Activated CD8-positive, alpha-beta T cell treated with anti-CD3 and anti-CD28 coated beads, Interleukin-2, amount 10 ng/mL, durations not matched to agents 7 days and 5 days (primary cell): ENCODE results near the gene OR1J1. TPM values are rescaled to one million over a fixed set of nuclear protein-coding genes. Genes with fewer than 3 reads are reported as not detected.

Experiments used
- ATAC-seq: fragments of 150-1000 bp; cut with Tn5 transposase; one replicate; pipeline ENCODE4 v1.10.0; 2021; ENCODE audit warnings: moderate library complexity
- CTCF ChIA-PET: fragments of 350-600 bp; sonication (Branson Sonifier 250); formaldehyde crosslinking; loops from one replicate; lab custom pipeline; 2021; ENCODE audit warnings: antibody characterized with exemption; lab: Charles Lee
- POLR2A ChIA-PET: fragments of 350-600 bp; sonication (Branson Sonifier 250); formaldehyde crosslinking; loops from one replicate; lab custom pipeline; 2021; ENCODE audit warnings: antibody characterized with exemption; lab: Charles Lee
- DNase-seq: peaks from one replicate; pipeline ENCODE4 v3.0.0-alpha.2; 2020
- H3K27ac Mint-ChIP-seq: one replicate; pipeline ENCODE4 v1.8.0; 2021; ENCODE audit warnings: mild to moderate bottlenecking, mixed read lengths
- H3K27me3 Mint-ChIP-seq: one replicate; pipeline ENCODE4 v1.8.0; 2021; ENCODE audit warnings: low read depth, mixed read lengths
- H3K36me3 Mint-ChIP-seq: one replicate; pipeline ENCODE4 v1.8.0; 2021; ENCODE audit warnings: low read depth, mixed read lengths
- H3K4me1 Mint-ChIP-seq: one replicate; pipeline ENCODE4 v1.8.0; 2021; ENCODE audit warnings: low read depth, mixed read lengths
- H3K4me3 Mint-ChIP-seq: one replicate; pipeline ENCODE4 v1.8.0; 2021; ENCODE audit warnings: mild to moderate bottlenecking, mixed read lengths
- H3K9me3 Mint-ChIP-seq: one replicate; pipeline ENCODE4 v1.8.0; 2022; ENCODE audit warnings: mixed read lengths; ENCODE audit not compliant: insufficient read depth
- total RNA-seq, 2 experiments: library from RNA; stranded (reverse); gene quantifications; one replicate each; pipeline ENCODE4 v1.2.3, GENCODE V29; 2021

The OR1J1 gene
- total RNA-seq, 2 experiments from 2014 or later = not detected

DNA sequence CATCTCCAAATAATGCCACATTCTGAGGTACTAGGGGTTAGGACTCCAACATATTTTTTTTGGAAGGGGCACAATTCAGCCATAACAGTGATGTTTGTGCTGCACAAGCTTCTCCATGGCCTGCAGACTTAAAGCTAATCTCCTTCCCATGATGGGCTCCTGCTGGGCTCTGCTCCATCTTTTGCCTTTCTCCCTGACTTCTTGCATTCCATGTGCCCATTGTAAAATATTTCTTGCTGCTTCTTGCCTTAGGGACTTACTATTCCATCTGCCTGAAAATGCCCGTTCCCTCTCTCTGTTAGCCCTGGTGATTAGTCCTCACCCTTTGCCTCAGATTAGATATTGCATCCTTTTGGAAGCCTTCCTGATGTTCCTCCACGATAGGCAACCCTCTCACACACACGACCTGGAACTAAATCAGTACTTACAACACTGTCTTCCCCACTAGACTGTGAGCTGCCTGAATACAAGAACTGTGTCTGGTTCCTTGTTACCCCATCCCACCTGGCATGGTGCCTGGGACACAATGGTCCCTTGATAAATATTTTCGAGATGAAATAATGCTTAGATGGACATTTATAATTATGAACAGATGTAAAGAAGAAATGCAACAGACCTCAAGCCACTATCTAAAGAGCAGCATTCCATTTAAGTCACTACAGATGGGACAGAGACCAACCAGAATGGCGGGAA is 33.5 kb downstream of the OR1J1 start:
- ChIA-PET CTCF (no interaction called here), POLR2A (no interaction called here)
- Mint-ChIP-seq H3K9me3 (no peaks in the 10 kb centered on the region), H3K27ac (no peak overlapping the region), H3K4me1 (no peaks in the 10 kb centered on the region), H3K36me3 (no peaks in the 10 kb centered on the region), H3K4me3 (no peak overlapping the region), H3K27me3 (peaks cover 31% of the 10 kb centered on the region)
- ATAC-seq (no peak), DNase-seq (no peak)

DNA sequence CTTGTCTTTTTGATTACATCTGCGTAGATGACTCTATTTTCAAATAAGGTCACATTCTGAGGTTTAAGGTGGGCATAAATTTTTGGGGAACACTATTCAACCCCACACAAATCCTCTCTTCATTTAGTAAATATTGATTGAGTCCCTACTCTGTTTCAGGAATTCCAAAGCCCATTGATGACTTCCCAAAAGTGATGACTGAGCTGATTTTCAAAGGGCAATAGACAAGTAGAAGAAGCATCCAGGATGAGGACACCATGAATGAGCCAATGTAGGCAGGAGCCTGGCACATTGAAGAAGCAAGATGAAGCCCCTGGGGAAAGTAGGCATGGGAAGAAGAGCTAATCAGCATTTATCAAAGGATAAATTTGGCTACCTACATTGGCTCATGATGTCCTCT is 35.2 kb downstream of the OR1J1 start:
- POLR2A ChIA-PET = no interaction called here
- ATAC-seq = no peak
- CTCF ChIA-PET = no interaction called here

More for the DNA sequence above, 35.2 kb downstream of the OR1J1 start:
- no peak for DNase-seq
- H3K36me3 Mint-ChIP-seq = no peaks in the 10 kb centered on the region
- no peak overlapping the region for H3K27ac Mint-ChIP-seq
- no peaks in the 10 kb centered on the region for H3K9me3 Mint-ChIP-seq
- H3K27me3 Mint-ChIP-seq = peaks cover 27% of the 10 kb centered on the region
- no peak overlapping the region for H3K4me3 Mint-ChIP-seq
- no peaks in the 10 kb centered on the region for H3K4me1 Mint-ChIP-seq

Other genes starting within 250 kb of the OR1J1 start
- not detected for gene LHX6, start 249.0 kb downstream of the OR1J1 start, total RNA-seq
- gene RBM18, start 213.1 kb downstream of the OR1J1 start, total RNA-seq = 10 to 100 TPM; 22.9 to 23.9 TPM
- 10 to 100 TPM; 38.6 to 39.1 TPM for gene MRRF, start 213.0 kb downstream of the OR1J1 start, total RNA-seq
- gene PTGS1, start 106.9 kb downstream of the OR1J1 start, total RNA-seq = under 1 TPM; 0.26 to 0.37 TPM
- gene OR1J2, start 32.9 kb upstream of the OR1J1 start, total RNA-seq = not detected
- gene OR1J4, start 41.2 kb upstream of the OR1J1 start, total RNA-seq = not detected
- not detected for gene OR1N1, start 49.4 kb upstream of the OR1J1 start, total RNA-seq
- not detected for gene OR1N2, start 75.2 kb upstream of the OR1J1 start, total RNA-seq
- gene OR1L8, start 105.5 kb upstream of the OR1J1 start, total RNA-seq = not detected
- gene OR1Q1, start 136.8 kb upstream of the OR1J1 start, total RNA-seq = not detected
- gene OR1B1, start 179.7 kb upstream of the OR1J1 start, total RNA-seq = not detected
- gene OR1L1, start 183.8 kb upstream of the OR1J1 start, total RNA-seq = not detected
- not detected for gene OR1L3, start 197.2 kb upstream of the OR1J1 start, total RNA-seq
- not detected for gene OR1L4, start 246.1 kb upstream of the OR1J1 start, total RNA-seq